ENCODE results near the gene GTF2F2. TPM values are rescaled to one million over a fixed set of nuclear protein-coding genes. Genes with fewer than 3 reads are reported as not detected.

GTF2F2 gene
- total RNA-seq, 6 experiments from 2014 or later: 4.0 to 10.3 (median 6.0) TPM

DNA sequence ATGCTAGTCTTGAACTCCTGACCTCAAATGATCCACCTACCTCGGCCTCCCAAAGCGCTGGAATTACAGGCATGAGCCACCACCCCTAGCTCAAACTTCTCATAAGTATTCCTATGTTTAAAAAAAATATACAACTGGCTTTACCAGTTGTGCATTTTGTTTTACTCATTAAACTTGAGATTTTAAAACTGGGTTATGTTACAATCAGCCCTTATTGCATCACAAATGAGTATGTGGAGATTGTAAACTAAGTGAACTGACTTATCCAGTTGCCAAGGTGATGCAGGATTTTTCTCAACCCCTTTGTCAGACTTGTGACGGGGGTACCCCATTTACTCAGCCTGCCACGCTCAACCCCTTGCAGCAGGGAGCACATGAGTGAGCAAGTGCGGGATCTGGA lies 14.4 kb upstream of the GTF2F2 start:
- intact Hi-C loops (cut with DNase I): no loop called here
- WGBS (ENCODE audit: insufficient coverage, low coverage, low lambda C conversion rate, missing lambda C conversion rate): 83% methylated on average over 2 of the region's 5 CpGs
- DNase-seq (no peak), ATAC-seq (no peak)
- Histone ChIP-seq H3K36me3 (no peaks in the 10 kb centered on the region), H3K4me3 (no peak overlapping the region), H3K9me3 (no peaks in the 10 kb centered on the region), H3K4me1 (no peaks in the 10 kb centered on the region), H3K27me3 (no peaks in the 10 kb centered on the region), H3K27ac (no peak overlapping the region)
- no peak for TF ChIP-seq POLR2A (IDR thresholded peaks at IDR 0.05)
- TF ChIP-seq, protein P1, sequence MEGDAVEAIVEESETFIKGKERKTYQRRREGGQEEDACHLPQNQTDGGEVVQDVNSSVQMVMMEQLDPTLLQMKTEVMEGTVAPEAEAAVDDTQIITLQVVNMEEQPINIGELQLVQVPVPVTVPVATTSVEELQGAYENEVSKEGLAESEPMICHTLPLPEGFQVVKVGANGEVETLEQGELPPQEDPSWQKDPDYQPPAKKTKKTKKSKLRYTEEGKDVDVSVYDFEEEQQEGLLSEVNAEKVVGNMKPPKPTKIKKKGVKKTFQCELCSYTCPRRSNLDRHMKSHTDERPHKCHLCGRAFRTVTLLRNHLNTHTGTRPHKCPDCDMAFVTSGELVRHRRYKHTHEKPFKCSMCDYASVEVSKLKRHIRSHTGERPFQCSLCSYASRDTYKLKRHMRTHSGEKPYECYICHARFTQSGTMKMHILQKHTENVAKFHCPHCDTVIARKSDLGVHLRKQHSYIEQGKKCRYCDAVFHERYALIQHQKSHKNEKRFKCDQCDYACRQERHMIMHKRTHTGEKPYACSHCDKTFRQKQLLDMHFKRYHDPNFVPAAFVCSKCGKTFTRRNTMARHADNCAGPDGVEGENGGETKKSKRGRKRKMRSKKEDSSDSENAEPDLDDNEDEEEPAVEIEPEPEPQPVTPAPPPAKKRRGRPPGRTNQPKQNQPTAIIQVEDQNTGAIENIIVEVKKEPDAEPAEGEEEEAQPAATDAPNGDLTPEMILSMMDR (IDR thresholded peaks at IDR 0.05): no peak

DNA sequence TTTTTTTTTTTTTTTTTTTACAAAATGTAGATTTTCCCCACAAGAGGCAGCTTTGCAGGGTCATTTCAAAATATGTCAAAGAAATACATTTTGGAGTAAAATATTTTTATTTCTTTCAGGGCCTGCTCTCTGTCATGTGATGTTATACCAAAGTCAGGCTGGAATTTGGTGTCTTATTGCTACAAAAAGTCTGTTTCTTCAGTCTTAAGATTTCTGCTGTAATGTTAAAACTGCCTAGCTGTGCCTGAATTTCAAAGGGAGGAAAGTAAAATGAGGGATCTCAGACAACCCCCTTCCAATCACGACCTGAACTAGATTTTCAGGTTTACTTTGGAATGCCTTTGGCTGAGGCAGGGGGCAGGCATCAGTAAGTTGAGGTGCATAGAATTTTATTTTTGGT lies 12.8 kb upstream of the GTF2F2 start:
- intact Hi-C loops (cut with DNase I): no loop called here
- Histone ChIP-seq H3K9me3 (no peaks in the 10 kb centered on the region), H3K4me3 (no peak overlapping the region), H3K27me3 (no peaks in the 10 kb centered on the region), H3K27ac (no peak overlapping the region), H3K36me3 (no peaks in the 10 kb centered on the region), H3K4me1 (no peaks in the 10 kb centered on the region)
- 38% methylated on average over 1 of the region's 1 CpG for WGBS (ENCODE audit: insufficient coverage, low coverage, low lambda C conversion rate, missing lambda C conversion rate)
- ATAC-seq: no peak
- no peak for TF ChIP-seq POLR2A (IDR thresholded peaks at IDR 0.05)
- TF ChIP-seq, protein P1 (IDR thresholded peaks at IDR 0.05): no peak
- no peak for DNase-seq

DNA sequence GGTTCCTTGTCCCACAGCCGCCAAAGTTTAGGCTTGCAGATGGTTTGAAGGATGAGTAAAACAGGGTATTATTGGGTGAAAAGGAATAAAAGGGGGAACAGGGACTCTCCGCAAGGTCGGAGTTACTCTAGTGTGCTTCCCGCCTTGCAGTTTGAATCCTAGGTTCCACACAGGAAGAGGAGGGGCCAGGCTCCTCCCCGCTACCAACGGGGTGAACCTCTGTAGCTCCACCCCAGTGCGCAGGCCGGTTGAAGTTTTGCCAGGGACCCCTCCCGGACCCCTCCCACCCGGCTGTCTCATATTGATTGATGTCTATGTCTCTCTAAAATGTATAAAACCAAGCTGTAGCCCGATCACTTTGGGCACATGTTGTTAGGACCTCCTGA lies 11.6 kb upstream of the GTF2F2 start:
- peak in 2 of 4 donors; percentile 43 to 72 for ATAC-seq
- Histone ChIP-seq H3K27me3 (no peaks in the 10 kb centered on the region), H3K9me3 (no peaks in the 10 kb centered on the region), H3K27ac (no peak overlapping the region), H3K4me3 (no peak overlapping the region), H3K4me1 (no peaks in the 10 kb centered on the region), H3K36me3 (no peaks in the 10 kb centered on the region)
- TF ChIP-seq, protein P1 (IDR thresholded peaks at IDR 0.05): no peak
- TF ChIP-seq POLR2A (IDR thresholded peaks at IDR 0.05): no peak
- WGBS (ENCODE audit: insufficient coverage, low coverage, low lambda C conversion rate, missing lambda C conversion rate): 46% methylated on average over 10 of the region's 11 CpGs
- DNase-seq: no peak
- intact Hi-C loops (cut with DNase I): no loop called here

DNA sequence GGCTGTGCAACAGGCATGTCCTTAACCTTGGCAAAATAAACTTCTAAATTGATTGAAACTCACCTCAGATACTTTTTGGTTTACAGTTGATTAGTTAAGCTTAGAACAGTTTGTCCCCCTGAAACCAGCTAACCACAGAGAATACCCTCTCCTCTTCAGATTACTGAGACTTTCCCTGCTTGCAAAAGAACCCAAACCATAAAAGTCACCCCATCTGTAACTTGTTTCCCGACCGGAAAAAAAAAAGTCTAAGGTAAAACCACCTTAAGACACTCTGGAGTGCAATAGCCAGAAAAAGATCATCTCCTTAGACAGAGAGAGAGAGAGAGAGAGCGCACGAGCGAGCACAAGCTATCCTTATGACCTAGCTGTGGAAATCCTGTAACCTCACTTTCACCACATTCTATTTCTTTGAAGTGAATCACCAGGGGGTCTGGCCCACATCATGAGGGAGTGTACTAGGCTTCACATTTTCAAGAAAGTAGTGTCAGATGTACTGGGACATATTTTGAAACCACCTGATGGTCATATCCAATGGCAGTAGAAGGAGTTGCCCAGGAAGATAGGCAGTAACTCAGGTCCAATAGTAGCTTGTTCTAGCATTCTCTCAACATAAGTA lies 11.1 kb upstream of the GTF2F2 start:
- ATAC-seq: no peak
- Histone ChIP-seq H3K27ac (no peak overlapping the region), H3K4me3 (no peak overlapping the region), H3K9me3 (no peaks in the 10 kb centered on the region), H3K36me3 (no peaks in the 10 kb centered on the region), H3K27me3 (no peaks in the 10 kb centered on the region), H3K4me1 (no peaks in the 10 kb centered on the region)
- TF ChIP-seq, protein P1 (IDR thresholded peaks at IDR 0.05): no peak
- TF ChIP-seq POLR2A (IDR thresholded peaks at IDR 0.05): no peak
- no peak for DNase-seq
- intact Hi-C loops (cut with DNase I): no loop called here
- WGBS (ENCODE audit: insufficient coverage, low coverage, low lambda C conversion rate, missing lambda C conversion rate): 50% methylated on average over 5 of the region's 5 CpGs
